Duodenal mucosa (tissue), 2 donors: ENCODE data around the gene KIF26B.

Experiments used
- H3K27ac ChIP-seq: one replicate; pipeline ENCODE4 v1.7.0; 2013; ENCODE audit warnings: low read depth, low read length
- H3K27me3 ChIP-seq, 2 donors: one replicate each; pipeline ENCODE4 v1.7.0; 2013; ENCODE audit warnings: low read length in 2 of 2, control low read depth in 1 of 2; ENCODE audit not compliant: insufficient read depth in 2 of 2, control insufficient read depth in 1 of 2
- H3K36me3 ChIP-seq, 2 donors: one replicate each; pipeline ENCODE4 v1.7.0; 2013; ENCODE audit warnings: low read length in 2 of 2, control low read depth in 1 of 2; ENCODE audit not compliant: insufficient read depth in 2 of 2, control insufficient read depth in 1 of 2
- H3K4me1 ChIP-seq, 2 donors: one replicate each; pipeline ENCODE4 v1.7.0; 2013; ENCODE audit warnings: low read length in 2 of 2, control low read depth in 1 of 2; ENCODE audit not compliant: insufficient read depth in 2 of 2, control insufficient read depth in 1 of 2
- H3K4me3 ChIP-seq, 2 donors: one replicate each; pipeline ENCODE4 v1.7.0; 2013; ENCODE audit warnings: low read length in 2 of 2, low read depth in 1 of 2
- H3K9ac ChIP-seq, 2 donors: one replicate each; pipeline ENCODE4 v1.7.0; 2013; ENCODE audit warnings: low read length in 2 of 2, low read depth in 1 of 2
- H3K9me3 ChIP-seq, 2 donors: one replicate each; pipeline ENCODE4 v1.7.0; 2013; ENCODE audit warnings: low read length in 2 of 2, control low read depth in 1 of 2; ENCODE audit not compliant: control insufficient read depth in 1 of 2

KIF26B gene

GRCh38 chr1:245183429-245183828 is 28.6 kb downstream of the KIF26B start:
- no peak overlapping the region for H3K4me3 ChIP-seq
- no peak overlapping the region for H3K27ac ChIP-seq
- no peaks in the 10 kb centered on the region for H3K9me3 ChIP-seq
- H3K36me3 ChIP-seq: no peaks in the 10 kb centered on the region
- no peak overlapping the region for H3K9ac ChIP-seq
- no peaks in the 10 kb centered on the region for H3K27me3 ChIP-seq
- H3K4me1 ChIP-seq: no peaks in the 10 kb centered on the region

GRCh38 chr1:245184779-245185178 is 30.0 kb downstream of the KIF26B start:
- no peaks in the 10 kb centered on the region for H3K9me3 ChIP-seq
- H3K4me3 ChIP-seq: no peak overlapping the region
- H3K36me3 ChIP-seq: no peaks in the 10 kb centered on the region
- no peaks in the 10 kb centered on the region for H3K4me1 ChIP-seq
- H3K9ac ChIP-seq: no peak overlapping the region
- H3K27me3 ChIP-seq: no peaks in the 10 kb centered on the region
- no peak overlapping the region for H3K27ac ChIP-seq

DNA sequence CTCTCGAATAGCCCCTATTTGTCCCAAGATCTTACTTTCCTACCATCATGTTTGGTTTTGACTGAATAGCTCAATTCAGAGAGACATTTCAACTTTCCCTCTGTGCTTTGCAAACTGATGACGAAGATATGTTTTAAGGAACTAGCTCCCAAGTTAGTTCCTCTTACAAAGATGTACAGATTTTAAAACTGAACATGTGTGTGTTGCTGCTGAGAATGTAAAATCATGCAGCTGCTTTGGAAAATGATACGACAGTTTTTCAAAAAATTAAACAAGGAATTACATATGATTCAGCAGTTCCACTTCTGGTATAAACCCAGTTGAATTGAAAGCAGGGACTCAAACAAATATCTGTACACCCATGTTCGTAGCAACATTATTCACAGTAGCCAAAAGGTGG is 33.6 kb downstream of the KIF26B start:
- H3K36me3 ChIP-seq: no peaks in the 10 kb centered on the region
- no peak overlapping the region for H3K27ac ChIP-seq
- H3K4me3 ChIP-seq: no peak overlapping the region
- no peak overlapping the region for H3K9ac ChIP-seq
- no peaks in the 10 kb centered on the region for H3K9me3 ChIP-seq
- H3K4me1 ChIP-seq: no peaks in the 10 kb centered on the region
- no peaks in the 10 kb centered on the region for H3K27me3 ChIP-seq

- peaks cover 0 to 5% of the 10 kb centered on the region in 2 donors for H3K4me1 ChIP-seq
- no peak overlapping the region for H3K4me3 ChIP-seq
- H3K9me3 ChIP-seq: no peaks in the 10 kb centered on the region
- H3K27me3 ChIP-seq: no peaks in the 10 kb centered on the region
- no peaks in the 10 kb centered on the region for H3K36me3 ChIP-seq
- no peak overlapping the region for H3K27ac ChIP-seq
- no peak overlapping the region for H3K9ac ChIP-seq
Observed at GRCh38 chr1:245195398-245195797, 40.6 kb downstream of the KIF26B start.

GRCh38 chr1:245197121-245197520 is 42.3 kb downstream of the KIF26B start:
- no peak overlapping the region for H3K9ac ChIP-seq
- no peak overlapping the region for H3K4me3 ChIP-seq
- H3K9me3 ChIP-seq: no peaks in the 10 kb centered on the region
- H3K4me1 ChIP-seq: peaks cover 0 to 5% of the 10 kb centered on the region in 2 donors
- H3K27ac ChIP-seq: no peak overlapping the region
- no peaks in the 10 kb centered on the region for H3K27me3 ChIP-seq
- no peaks in the 10 kb centered on the region for H3K36me3 ChIP-seq

- Histone ChIP-seq H3K36me3 (no peaks in the 10 kb centered on the region), H3K9ac (no peak overlapping the region), H3K4me3 (no peak overlapping the region), H3K27ac (no peak overlapping the region), H3K9me3 (no peaks in the 10 kb centered on the region), H3K4me1 (peaks cover 0 to 5% of the 10 kb centered on the region in 2 donors), H3K27me3 (no peaks in the 10 kb centered on the region)
Observed at GRCh38 chr1:245197911-245198379, 43.2 kb downstream of the KIF26B start.

- H3K27ac ChIP-seq: no peak overlapping the region
- H3K9me3 ChIP-seq: no peaks in the 10 kb centered on the region
- peaks cover 0 to 5% of the 10 kb centered on the region in 2 donors for H3K4me1 ChIP-seq
- H3K27me3 ChIP-seq: no peaks in the 10 kb centered on the region
- no peaks in the 10 kb centered on the region for H3K36me3 ChIP-seq
- no peak overlapping the region for H3K9ac ChIP-seq
- no peak overlapping the region for H3K4me3 ChIP-seq
Observed at GRCh38 chr1:245198748-245199516, 44.1 kb downstream of the KIF26B start.

DNA sequence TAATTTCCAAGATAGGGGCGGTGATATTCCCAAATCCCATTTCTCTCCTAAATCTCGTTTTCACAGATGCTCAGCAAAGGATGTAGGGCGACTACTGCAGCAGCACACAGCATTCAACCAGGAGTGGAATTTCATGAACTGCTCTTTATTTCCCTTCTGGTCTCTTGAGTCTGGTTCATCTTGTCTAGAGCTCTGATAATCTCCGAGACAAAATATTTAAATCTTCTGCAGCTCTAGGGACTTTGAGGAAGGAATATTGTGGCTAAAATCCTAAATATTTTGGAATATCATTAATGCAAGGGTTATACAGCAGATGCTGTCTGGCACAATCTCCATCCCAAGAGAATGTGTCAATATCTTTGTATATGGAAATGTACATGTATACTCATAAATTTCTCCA is 45.4 kb downstream of the KIF26B start:
- no peaks in the 10 kb centered on the region for H3K9me3 ChIP-seq
- H3K27ac ChIP-seq: no peak overlapping the region
- no peaks in the 10 kb centered on the region for H3K36me3 ChIP-seq
- peaks cover 0 to 5% of the 10 kb centered on the region in 2 donors for H3K4me1 ChIP-seq
- H3K9ac ChIP-seq: no peak overlapping the region
- no peaks in the 10 kb centered on the region for H3K27me3 ChIP-seq
- H3K4me3 ChIP-seq: no peak overlapping the region

- Histone ChIP-seq H3K4me1 (peaks cover 0 to 5% of the 10 kb centered on the region in 2 donors), H3K27ac (no peak overlapping the region), H3K27me3 (no peaks in the 10 kb centered on the region), H3K4me3 (no peak overlapping the region), H3K9me3 (peaks cover 3 to 4% of the 10 kb centered on the region in 2 donors), H3K9ac (no peak overlapping the region), H3K36me3 (no peaks in the 10 kb centered on the region)
Observed at GRCh38 chr1:245201201-245201600, 46.4 kb downstream of the KIF26B start.

DNA sequence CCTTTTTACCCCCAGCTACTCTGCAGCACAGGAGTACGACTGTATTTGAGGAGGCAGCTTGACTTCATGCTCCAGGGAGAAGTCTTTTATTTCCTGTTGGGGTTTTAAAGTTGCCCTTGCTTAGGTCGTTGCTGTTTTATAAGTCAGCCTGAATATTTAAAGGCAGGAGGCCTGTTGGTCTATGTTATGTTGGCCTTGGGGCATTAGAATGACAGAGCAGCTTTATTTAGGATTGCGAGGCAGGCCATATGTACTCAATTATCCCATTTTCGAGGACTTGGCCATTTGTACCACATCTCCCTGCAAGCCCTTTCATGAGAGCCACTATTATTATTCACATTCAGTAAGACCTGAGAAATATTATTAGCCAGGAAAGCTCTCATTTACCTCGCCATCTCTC is 47.0 kb downstream of the KIF26B start:
- H3K9me3 ChIP-seq: peaks cover 9 to 11% of the 10 kb centered on the region in 2 donors
- peaks cover 0 to 5% of the 10 kb centered on the region in 2 donors for H3K4me1 ChIP-seq
- no peak overlapping the region for H3K4me3 ChIP-seq
- H3K36me3 ChIP-seq: no peaks in the 10 kb centered on the region
- H3K9ac ChIP-seq: no peak overlapping the region
- H3K27me3 ChIP-seq: no peaks in the 10 kb centered on the region
- no peak overlapping the region for H3K27ac ChIP-seq
